ENCODE data around the gene DYNAP.

Gene DYNAP

GRCh38 chr18:54590945-54591344 is at the start of gene DYNAP:
Gene DYNAP (plus strand): TSS chr18:54591245. CDS start chr18:54591283, 38 bp downstream.
- DNase-seq (ENCODE audit: low spot score): no peak

GRCh38 chr18:54551590-54551989 is 39.5 kb upstream of the DYNAP start:
- no peak for DNase-seq (ENCODE audit: low spot score)

- no peak for DNase-seq (ENCODE audit: low spot score)
Measured at GRCh38 chr18:54555286-54555685, 35.8 kb upstream of the DYNAP start.

- DNase-seq (ENCODE audit: low spot score): no peak
Measured at GRCh38 chr18:54555996-54556395, 35.0 kb upstream of the DYNAP start.

- DNase-seq (ENCODE audit: low spot score): no peak
Measured at GRCh38 chr18:54557958-54558357, 33.1 kb upstream of the DYNAP start.

- DNase-seq (ENCODE audit: low spot score): peak; percentile 26
Measured at GRCh38 chr18:54558609-54559585, 32.1 kb upstream of the DYNAP start.

GRCh38 chr18:54561706-54562267 is 29.3 kb upstream of the DYNAP start:
- DNase-seq (ENCODE audit: low spot score): no peak

- no peak for DNase-seq (ENCODE audit: low spot score)
Measured at GRCh38 chr18:54580202-54580729, 10.8 kb upstream of the DYNAP start.

GRCh38 chr18:54584065-54584464 is 7.0 kb upstream of the DYNAP start:
- DNase-seq (ENCODE audit: low spot score): no peak

GRCh38 chr18:54585743-54586142 is 5.3 kb upstream of the DYNAP start:
- DNase-seq (ENCODE audit: low spot score): no peak

GRCh38 chr18:54604211-54604610 is 13.2 kb downstream of the DYNAP start:
- no peak for DNase-seq (ENCODE audit: low spot score)

GRCh38 chr18:54606835-54607212 is 15.8 kb downstream of the DYNAP start:
- no peak for DNase-seq (ENCODE audit: low spot score)

GRCh38 chr18:54607213-54608027 is 16.4 kb downstream of the DYNAP start:
- DNase-seq (ENCODE audit: low spot score): no peak

- DNase-seq (ENCODE audit: low spot score): no peak
Measured at GRCh38 chr18:54608028-54608642, 17.1 kb downstream of the DYNAP start.

- no peak for DNase-seq (ENCODE audit: low spot score)
Measured at GRCh38 chr18:54611816-54612215, 20.8 kb downstream of the DYNAP start.

GRCh38 chr18:54612237-54612636 is 21.2 kb downstream of the DYNAP start:
- DNase-seq (ENCODE audit: low spot score): no peak

GRCh38 chr18:54613174-54613573 is 22.1 kb downstream of the DYNAP start:
- no peak for DNase-seq (ENCODE audit: low spot score)

GRCh38 chr18:54616220-54616848 is 25.3 kb downstream of the DYNAP start:
- DNase-seq (ENCODE audit: low spot score): no peak

- DNase-seq (ENCODE audit: low spot score): no peak
Measured at GRCh38 chr18:54622084-54622483, 31.0 kb downstream of the DYNAP start.

GRCh38 chr18:54626779-54627178 is 35.7 kb downstream of the DYNAP start:
- no peak for DNase-seq (ENCODE audit: low spot score)

- no peak for DNase-seq (ENCODE audit: low spot score)
Measured at GRCh38 chr18:54630963-54631362, 39.9 kb downstream of the DYNAP start.

All from GM03348 (cell line).